Ishikawa (cell line): ENCODE measurements around the gene RCAN2.

Source experiments
- RAD21 ChIP-seq: IDR thresholded peaks from 2 replicates; pipeline ENCODE4 v1.6.1; 2012; ENCODE audit warnings: low read depth
- REST ChIP-seq: IDR thresholded peaks from 2 replicates; pipeline ENCODE4 v1.6.1; 2012; ENCODE audit warnings: low read depth, mild to moderate bottlenecking
- ZBTB7A ChIP-seq: IDR thresholded peaks from 2 replicates; pipeline ENCODE4 v1.6.1; 2012; ENCODE audit warnings: low read depth

DNA sequence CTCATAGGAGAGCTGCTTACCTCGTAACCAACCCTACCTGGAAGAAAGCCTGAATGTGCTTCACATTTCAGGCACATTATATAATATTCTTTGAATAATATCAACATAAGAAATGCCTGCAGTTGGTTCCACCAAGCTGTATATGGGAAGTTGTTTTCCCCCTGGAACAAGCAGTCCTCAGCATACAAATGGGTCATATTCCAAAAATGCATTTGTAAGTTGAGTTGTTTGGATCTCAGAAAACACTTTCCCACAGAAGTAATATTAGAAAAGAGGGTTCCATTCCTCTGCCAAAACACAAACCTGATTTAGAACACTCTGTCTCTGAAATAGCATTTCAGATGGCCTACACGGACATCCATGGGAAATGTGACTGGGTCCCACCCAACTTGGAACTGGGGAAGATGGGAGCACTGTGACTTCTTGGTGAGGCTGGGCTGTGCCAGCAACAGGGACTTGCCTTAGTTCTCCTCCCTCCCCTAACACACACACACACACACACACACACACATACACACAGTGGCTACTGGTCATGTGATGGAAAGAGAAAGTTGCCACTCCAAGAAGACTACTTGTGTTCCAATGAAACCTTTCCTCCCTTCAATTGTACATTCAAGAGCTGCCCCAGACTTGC is 11.4 kb upstream of the RCAN2 start:
- TF ChIP-seq ZBTB7A (no peak), REST (no peak), RAD21 (no peak)
